K562 (cell line): ENCODE measurements around the gene TMTC3. TPM values are rescaled to one million over a fixed set of nuclear protein-coding genes. Genes with fewer than 3 reads are reported as not detected.
A peak's percentile ranks its signal among the peaks of the same experiment; 100 is the strongest.

ENCODE experiments used
- ATAC-seq: fragments of 200-7000 bp; cut with Tn5 transposase; 3 replicates; pipeline ENCODE4 v1.9.1; 2020; ENCODE audit warnings: moderate library complexity
- BruUV-seq: library from RNA; stranded (reverse); fragments of 400-500 nt; replicated peaks from 2 replicates; lab custom pipeline; 2021; lab: Mats Ljungman, UMichigan
- CTCF ChIA-PET: fragments of 300-600 bp; formaldehyde crosslinking; extraction: SDS; loops from one replicate; lab custom pipeline; 2021; ENCODE audit warnings: low intra/inter-chr PET ratio; lab: Yijun Ruan, JAX
- POLR2A ChIA-PET: fragments of 300-600, 350-650 bp; sonication (Branson Sonifier 250); formaldehyde crosslinking; extraction: SDS; loops from one replicate; lab custom pipeline; 2021; ENCODE audit warnings: antibody characterized with exemption, inconsistent platforms; lab: Yijun Ruan, JAX
- DNase-seq, 4 experiments: peaks; one replicate each; pipeline versions ENCODE4 v3.0.0 to v3.0.0-alpha.2; 2011 to 2018; ENCODE audit warnings: low spot score in 3 of 4, mixed read lengths in 3 of 4; ENCODE audit errors: extremely low read depth in 1 of 4
- FAIRE-seq: peaks from 2 replicates; lab custom pipeline; 2011; peaks lifted over from hg19 to GRCh38; lab: Jason Lieb, UNC
- H2AFZ ChIP-seq: 2 replicates; pipeline ENCODE4 v1.6.0; 2011; ENCODE audit warnings: low read depth, low read length, control low read depth, inconsistent platforms
- H3K27ac ChIP-seq: fragments of 200-600 bp; 3 replicates; pipeline ENCODE4 v1.8.0; 2011; ENCODE audit warnings: low read depth, mild to moderate bottlenecking, control low read depth, inconsistent platforms, low read length, moderate library complexity, mixed read lengths; ENCODE audit errors: extremely low read depth
- H3K27me3 ChIP-seq, 2 experiments: fragments of 300-600 bp in 1 of 2; 2 replicates in 1 of 2; 3 replicates in 1 of 2; pipeline versions ENCODE4 v1.6.0 to v1.8.0; 2011; ENCODE audit warnings: inconsistent platforms in 2 of 2, low read length in 2 of 2, mild to moderate bottlenecking in 1 of 2, mixed read lengths in 1 of 2, moderate library complexity in 1 of 2; ENCODE audit not compliant: control insufficient read depth in 2 of 2, insufficient read depth in 2 of 2
- H3K36me3 ChIP-seq: fragments of 300-600 bp; 3 replicates; pipeline ENCODE4 v1.8.0; 2011; ENCODE audit warnings: mild to moderate bottlenecking, low read length, inconsistent platforms; ENCODE audit not compliant: control insufficient read depth, insufficient read depth
- H3K4me1 ChIP-seq, 2 experiments: fragments of 200-600 bp in 1 of 2; replicated peaks in 1 of 2; 2 replicates in 1 of 2; 3 replicates in 1 of 2; pipeline versions ENCODE4 v1.5.1 to v1.8.0; 2011; ENCODE audit warnings: inconsistent platforms in 2 of 2, low read length in 2 of 2, mild to moderate bottlenecking in 1 of 2, mixed read lengths in 1 of 2, moderate library complexity in 1 of 2; ENCODE audit not compliant: control insufficient read depth in 2 of 2, insufficient read depth in 2 of 2
- H3K4me2 ChIP-seq: 2 replicates; pipeline ENCODE4 v1.6.1; 2011; ENCODE audit warnings: low read length, control low read depth, inconsistent platforms, mixed read lengths; ENCODE audit not compliant: insufficient read depth
- H3K4me3 ChIP-seq: fragments of 200-600 bp; sonication (generic), shearing (Covaris generic); 2 replicates; pipeline ENCODE4 v1.5.1; 2016; ENCODE audit warnings: control low read depth, inconsistent platforms
- H3K79me2 ChIP-seq: fragments of 200-600 bp; 3 replicates; pipeline ENCODE4 v1.8.0; 2011; ENCODE audit warnings: low read length, inconsistent platforms; ENCODE audit not compliant: control insufficient read depth, insufficient read depth
- H3K9ac ChIP-seq, 2 experiments: 2 replicates each; pipeline versions ENCODE4 v1.6.0 to v1.6.1; 2011; ENCODE audit warnings: low read depth in 2 of 2, low read length in 2 of 2, control low read depth in 1 of 2, inconsistent platforms in 1 of 2, mild to moderate bottlenecking in 1 of 2, mixed read lengths in 1 of 2; ENCODE audit not compliant: insufficient read depth in 1 of 2
- H3K9me1 ChIP-seq: one replicate; pipeline ENCODE4 v1.6.0; 2011; ENCODE audit warnings: inconsistent platforms, mild to moderate bottlenecking, low read length, moderate library complexity; ENCODE audit not compliant: control insufficient read depth, insufficient read depth
- H3K9me3 ChIP-seq: replicated peaks from 2 replicates; pipeline ENCODE4 v1.5.1; 2011; ENCODE audit warnings: low read depth, low read length, inconsistent platforms; ENCODE audit not compliant: control insufficient read depth, insufficient read depth
- H4K20me1 ChIP-seq: replicated peaks from 2 replicates; pipeline ENCODE4 v1.6.1; 2011; ENCODE audit warnings: low read length, inconsistent platforms, mixed read lengths; ENCODE audit not compliant: control insufficient read depth, insufficient read depth
- FOXP1 ChIP-seq: sonication (generic); formaldehyde crosslinking; IDR thresholded peaks from 2 replicates; pipeline ENCODE4 v1.8.0; 2022; ENCODE audit warnings: mild to moderate bottlenecking, missing genetic modification reagents
- HDAC2 ChIP-seq: fragments of 450-650 bp; IDR thresholded peaks from 2 replicates; pipeline ENCODE4 v1.6.1; 2016; ENCODE audit warnings: mild to moderate bottlenecking
- HMBOX1 ChIP-seq: sonication (generic); IDR thresholded peaks from 2 replicates; pipeline ENCODE4 v1.6.1; 2016
- LCOR ChIP-seq: sonication (generic); formaldehyde crosslinking; IDR thresholded peaks from 2 replicates; pipeline ENCODE4 v1.8.0; 2022; ENCODE audit warnings: mild to moderate bottlenecking, missing genetic modification reagents
- NR4A1 ChIP-seq, 2 experiments: fragments of 250-450 bp in 1 of 2; fragments of 450-650 bp in 1 of 2; sonication (Bioruptor Pico) in 1 of 2; IDR thresholded peaks; 2 replicates each; pipeline versions ENCODE4 v1.4.0 to v1.6.1; 2016 to 2020; ENCODE audit warnings: mild to moderate bottlenecking in 2 of 2, missing compliant biosample characterization in 1 of 2, missing genetic modification characterization in 1 of 2, moderate library complexity in 1 of 2
- POLR2H ChIP-seq: IDR thresholded peaks from 2 replicates; pipeline ENCODE4 v1.6.1; 2016; ENCODE audit warnings: missing genetic modification characterization, low read depth, mild to moderate bottlenecking, control low read depth, missing compliant biosample characterization, moderate library complexity
- SMAD4 ChIP-seq: fragments of 250-450 bp; sonication (Bioruptor Pico); conservative IDR thresholded peaks from 2 replicates; pipeline ENCODE4 v1.8.0; 2021; ENCODE audit warnings: inconsistent platforms, mild to moderate bottlenecking, moderate library complexity
- SRSF9 ChIP-seq: fragments of 200-400 bp; formaldehyde crosslinking; IDR thresholded peaks from 2 replicates; pipeline ENCODE4 v1.6.1; 2017; ENCODE audit warnings: low read depth, low read length, borderline replicate concordance
- ZC3H11A ChIP-seq: IDR thresholded peaks from 2 replicates; pipeline ENCODE4 v1.6.1; 2012; ENCODE audit warnings: low read depth, low read length, improper control_type of control experiment
- ZKSCAN8 ChIP-seq: fragments of 200-800 bp; sonication (Bioruptor generic); IDR thresholded peaks from 2 replicates; pipeline ENCODE4 v1.6.1; 2016; ENCODE audit warnings: missing genetic modification characterization, missing compliant biosample characterization
- ZNF121 ChIP-seq: sonication (generic); formaldehyde crosslinking; conservative IDR thresholded peaks from 2 replicates; pipeline ENCODE4 v1.8.0; 2022; ENCODE audit warnings: missing genetic modification reagents
- ZNF589 ChIP-seq: fragments of 200-800 bp; sonication (Bioruptor generic); IDR thresholded peaks from 2 replicates; pipeline ENCODE4 v1.6.1; 2016; ENCODE audit warnings: low read depth, missing genetic modification characterization, missing compliant biosample characterization
- WGBS: fragments of 100-300 bp; shearing (Covaris generic); methylation state at CpG from one replicate; pipeline ENCODE4 v1.1.6; 2016; ENCODE audit warnings: low coverage, mixed read lengths; ENCODE audit not compliant: insufficient coverage; ENCODE audit errors: missing lambda C conversion rate; 5-methylcytosine and 5-hydroxymethylcytosine counted together
- in situ Hi-C: fragments of 300-500 bp; cut with MboI; formaldehyde crosslinking; loops from 4 replicates; pipeline ENCODE4 v1.15.0; 2018; ENCODE audit warnings: inconsistent platforms, mixed read lengths
- intact Hi-C: fragments of 100-400 bp; cut with micrococcal nuclease; formaldehyde crosslinking; loops from 2 replicates; pipeline ENCODE4 v1.14.2; 2022
- polyA plus RNA-seq, 8 experiments: library from polyadenylated mRNA; depleted of rRNA in 4 of 8; stranded (reverse) in 5 of 8; unstranded in 3 of 8; fragments of >200 nt; fragmentation: Nextera tagmentation in 2 of 8; fragmentation: Illumina TruSeq in 1 of 8; extraction: Ambion mirVana in 2 of 8; extraction: Trizol in 1 of 8; gene quantifications; 2 replicates each; pipeline versions ENCODE4 v1.2.1 to v1.2.3, GENCODE V29; 2011 to 2014; ENCODE audit warnings: inconsistent platforms in 1 of 8, missing spikeins in 1 of 8
- total RNA-seq, 7 experiments: library from RNA; depleted of rRNA in 6 of 7; stranded (reverse); fragments of >200 nt in 6 of 7; fragmentation: Illumina TruSeq in 2 of 7; extraction: Trizol in 2 of 7; gene quantifications; 2 replicates each; pipeline versions ENCODE4 v1.2.1 to v1.2.3, GENCODE V29; 2011 to 2021; ENCODE audit warnings: low replicate concordance in 1 of 7
- TF ChIP-seq, protein P1 (sequence below): fragments of 250-450 bp; sonication (Bioruptor Pico); IDR thresholded peaks from 2 replicates; pipeline ENCODE4 v1.8.0; 2021; ENCODE audit warnings: mild to moderate bottlenecking, moderate library complexity

TMTC3 gene
- total and polyA plus RNA-seq, 9 of the 15 experiments (the other 6 are each of a cell fraction or from before 2014, with no cell fraction given) = 1.9 to 9.8 (median 4.7) TPM

GRCh38 chr12:88127099-88127498, 15.0 kb upstream of the TMTC3 start:
- H3K79me2 ChIP-seq = no peaks in the 10 kb centered on the region
- H4K20me1 ChIP-seq = no peaks in the 10 kb centered on the region
- FAIRE-seq (no peak), DNase-seq (no peak), ATAC-seq (no peak)
- ChIA-PET CTCF (no interaction called here), POLR2A (interaction anchor here (0.6 kb wide), 1 partner anchor 30 kb away, joined by 5 read pairs; no protein-coding TSS in a partner anchor)
- H3K4me2 ChIP-seq = no peak overlapping the region
- H3K4me3 ChIP-seq = no peak overlapping the region
- H3K27me3 ChIP-seq = no peaks in the 10 kb centered on the region
- H2AFZ ChIP-seq = no peak overlapping the region
- WGBS = 100% methylated on average over 3 of the region's 3 CpGs
- intact Hi-C loops (no loop called here), in situ Hi-C loops (no loop called here)
- H3K4me1 ChIP-seq = no peaks in the 10 kb centered on the region
- no peaks in the 10 kb centered on the region for H3K9me1 ChIP-seq
- H3K36me3 ChIP-seq = peaks cover 38% of the 10 kb centered on the region
- H3K9me3 ChIP-seq = no peaks in the 10 kb centered on the region
- H3K27ac ChIP-seq = no peak overlapping the region
- TF ChIP-seq ZNF121 (CRISPR knock-in tag) (peak; percentile 83), ZNF589 (CRISPR knock-in tag) (no peak)
- no peak overlapping the region for H3K9ac ChIP-seq
- no TSS peak for BruUV-seq

GRCh38 chr12:88127855-88128254, 14.3 kb upstream of the TMTC3 start:
- CTCF ChIA-PET = no interaction called here
- POLR2A ChIA-PET = interaction anchor here (0.6 kb wide), 1 partner anchor 30 kb away, joined by 5 read pairs; no protein-coding TSS in a partner anchor
- Histone ChIP-seq H3K9me1 (no peaks in the 10 kb centered on the region), H4K20me1 (no peaks in the 10 kb centered on the region), H3K36me3 (peaks cover 34% of the 10 kb centered on the region), H3K27ac (no peak overlapping the region), H3K9me3 (no peaks in the 10 kb centered on the region), H3K27me3 (no peaks in the 10 kb centered on the region), H3K4me2 (no peak overlapping the region), H3K9ac (no peak overlapping the region), H3K4me3 (no peak overlapping the region), H3K4me1 (no peaks in the 10 kb centered on the region), H2AFZ (no peak overlapping the region), H3K79me2 (no peaks in the 10 kb centered on the region)
- FAIRE-seq (no peak), DNase-seq (no peak), ATAC-seq (no peak)
- in situ Hi-C loops = no loop called here
- BruUV-seq = no TSS peak
- 93% methylated on average over 3 of the region's 3 CpGs for WGBS
- intact Hi-C loops = no loop called here
- TF ChIP-seq ZC3H11A (no peak), SRSF9 (no peak), LCOR (CRISPR knock-in tag) (no peak), FOXP1 (CRISPR knock-in tag) (no peak), SMAD4 (CRISPR knock-in tag) (no peak), HDAC2 (no peak), ZKSCAN8 (CRISPR knock-in tag) (no peak), POLR2H (tag) (no peak), NR4A1 (CRISPR knock-in tag; IDR thresholded peaks at IDR 0.05) (no peak), NR4A1 (tag; IDR thresholded peaks at IDR 0.05) (no peak), HMBOX1 (no peak)
- TF ChIP-seq, protein P1, sequence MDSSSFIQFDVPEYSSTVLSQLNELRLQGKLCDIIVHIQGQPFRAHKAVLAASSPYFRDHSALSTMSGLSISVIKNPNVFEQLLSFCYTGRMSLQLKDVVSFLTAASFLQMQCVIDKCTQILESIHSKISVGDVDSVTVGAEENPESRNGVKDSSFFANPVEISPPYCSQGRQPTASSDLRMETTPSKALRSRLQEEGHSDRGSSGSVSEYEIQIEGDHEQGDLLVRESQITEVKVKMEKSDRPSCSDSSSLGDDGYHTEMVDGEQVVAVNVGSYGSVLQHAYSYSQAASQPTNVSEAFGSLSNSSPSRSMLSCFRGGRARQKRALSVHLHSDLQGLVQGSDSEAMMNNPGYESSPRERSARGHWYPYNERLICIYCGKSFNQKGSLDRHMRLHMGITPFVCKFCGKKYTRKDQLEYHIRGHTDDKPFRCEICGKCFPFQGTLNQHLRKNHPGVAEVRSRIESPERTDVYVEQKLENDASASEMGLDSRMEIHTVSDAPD (CRISPR knock-in tag) = no peak
